ENCODE data around the gene ELMO1. TPM values are rescaled to one million over a fixed set of nuclear protein-coding genes. Genes with fewer than 3 reads are reported as not detected.
A peak's percentile ranks its signal among the peaks of the same experiment; 100 is the strongest.

Gene ELMO1
- total RNA-seq, 1 experiment from 2014 or later = 0.95 TPM

DNA sequence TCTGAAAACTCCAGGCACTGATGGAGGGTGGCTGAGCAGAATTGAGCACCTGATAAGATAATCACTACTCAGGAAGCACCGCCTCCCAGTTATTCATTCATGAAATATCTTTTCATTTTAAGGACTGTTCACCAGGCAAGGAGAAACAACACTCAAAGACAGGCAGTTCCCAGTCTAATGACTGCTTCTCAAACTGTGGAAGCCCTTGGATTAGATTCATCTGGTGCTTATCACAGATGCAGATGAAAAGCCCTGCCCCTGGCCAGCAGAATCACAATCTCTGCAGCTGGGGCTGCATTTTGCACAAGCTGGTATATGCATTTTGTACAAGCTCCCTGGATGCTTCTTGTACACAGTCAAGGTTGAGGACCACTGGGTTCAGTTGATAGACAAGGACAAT lies 109.7 kb downstream of the ELMO1 start:
- DNase-seq (ENCODE audit: low spot score) = no peak

DNA sequence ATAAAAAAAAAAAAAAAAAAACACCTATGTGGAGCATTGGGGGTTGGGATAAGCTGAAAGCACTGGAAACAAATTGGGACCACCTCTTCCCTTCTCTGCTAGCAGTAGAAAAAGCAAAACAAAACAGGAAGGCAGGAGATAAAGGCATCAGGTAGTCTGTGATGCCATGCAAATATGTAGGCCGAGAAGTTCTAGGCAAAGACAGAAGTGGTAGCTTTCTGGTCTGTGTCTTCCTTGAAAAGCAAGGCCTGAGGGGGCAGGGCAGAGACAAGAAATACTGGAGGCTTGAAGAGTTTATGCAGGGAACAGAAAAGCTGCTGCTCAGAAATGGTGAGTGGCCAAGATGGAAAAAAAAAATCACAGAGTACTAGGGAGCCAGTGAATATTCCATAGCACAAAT lies 111.1 kb downstream of the ELMO1 start:
- no peak for DNase-seq (ENCODE audit: low spot score)
- in situ Hi-C loops (cut with HindIII; ENCODE audit: low sequenced_read_pairs) = no loop called here

More for the DNA sequence above, 109.7 kb downstream of the ELMO1 start:
- in situ Hi-C loops (cut with HindIII; ENCODE audit: low sequenced_read_pairs) = no loop called here

DNA sequence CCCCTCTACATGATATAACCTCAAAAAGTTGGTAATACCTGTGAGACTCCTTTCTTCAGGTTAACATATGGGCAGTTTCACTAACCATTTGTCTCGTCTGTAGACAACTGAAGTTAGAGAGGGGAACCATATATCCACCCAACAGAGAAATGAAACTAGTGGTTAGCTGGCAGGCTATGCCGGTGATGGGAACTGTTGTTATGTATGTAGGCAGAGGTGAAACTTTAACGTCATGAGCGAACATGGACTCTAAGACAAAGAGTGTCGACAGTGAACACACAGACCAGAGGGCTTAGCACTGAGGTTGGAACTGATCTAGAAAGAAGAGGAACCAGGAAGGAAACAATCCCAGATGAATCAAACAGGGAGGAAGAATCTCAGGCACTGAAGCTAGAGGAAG lies 112.4 kb downstream of the ELMO1 start:
- in situ Hi-C loops (cut with HindIII; ENCODE audit: low sequenced_read_pairs) = no loop called here
- DNase-seq (ENCODE audit: low spot score) = no peak

DNA sequence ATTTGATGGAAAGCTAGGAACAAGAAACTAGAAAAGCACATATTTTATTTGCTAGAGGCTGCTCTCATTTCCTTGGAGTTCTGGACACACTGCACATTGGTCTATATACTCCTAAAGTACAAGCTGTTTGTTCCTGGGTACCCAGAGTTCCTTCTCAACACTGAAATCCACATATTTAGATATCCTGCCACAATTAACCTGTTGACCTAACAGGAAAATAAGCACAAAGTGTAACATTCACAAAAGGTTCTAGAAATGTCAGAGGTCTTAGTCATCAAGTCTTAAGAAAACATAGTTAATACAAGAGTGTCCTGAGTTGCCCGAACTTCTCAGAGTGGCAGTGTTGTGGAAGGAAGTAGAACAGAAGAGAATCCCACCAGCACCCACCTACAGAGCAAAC lies 115.6 kb downstream of the ELMO1 start:
- in situ Hi-C loops (cut with HindIII; ENCODE audit: low sequenced_read_pairs) = no loop called here
- no peak for DNase-seq (ENCODE audit: low spot score)

DNA sequence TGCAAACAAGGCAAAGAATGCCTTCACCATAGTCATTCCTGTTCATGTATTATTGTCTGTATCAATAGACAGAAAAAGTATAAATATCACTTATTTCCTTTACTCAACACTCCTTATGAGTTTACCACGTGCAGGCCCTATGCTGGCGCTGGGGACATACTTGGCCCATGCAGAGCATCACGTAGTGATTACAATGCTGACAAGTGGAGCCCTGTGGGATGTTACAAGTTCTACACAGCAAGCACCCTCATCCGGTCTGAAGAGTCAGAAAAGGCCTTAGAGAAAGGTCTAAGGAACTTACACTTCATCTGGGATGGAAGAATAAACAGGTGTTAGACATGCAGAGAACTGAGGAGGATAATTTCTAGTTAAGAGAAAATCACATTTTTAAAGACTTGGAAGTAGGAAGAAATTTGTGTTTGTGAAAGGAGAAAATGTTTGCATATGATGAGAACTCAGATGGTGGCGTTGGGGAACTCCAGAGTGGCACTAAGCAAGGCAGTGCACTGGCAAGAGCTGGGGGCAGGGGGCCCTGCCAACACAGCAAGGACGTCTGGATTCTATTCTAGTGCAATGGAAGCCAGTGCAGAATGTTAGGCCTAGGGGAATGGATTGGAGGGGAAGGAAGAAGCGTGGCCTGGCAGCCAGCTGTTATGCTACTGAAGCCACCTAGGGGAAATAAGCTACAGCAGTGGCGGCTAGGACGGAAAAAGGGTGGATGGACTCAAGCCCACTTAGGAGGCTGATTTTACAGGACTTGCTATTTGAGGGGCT lies 116.2 kb downstream of the ELMO1 start:
- in situ Hi-C loops (cut with HindIII; ENCODE audit: low sequenced_read_pairs) = no loop called here
- no peak for DNase-seq (ENCODE audit: low spot score)

DNA sequence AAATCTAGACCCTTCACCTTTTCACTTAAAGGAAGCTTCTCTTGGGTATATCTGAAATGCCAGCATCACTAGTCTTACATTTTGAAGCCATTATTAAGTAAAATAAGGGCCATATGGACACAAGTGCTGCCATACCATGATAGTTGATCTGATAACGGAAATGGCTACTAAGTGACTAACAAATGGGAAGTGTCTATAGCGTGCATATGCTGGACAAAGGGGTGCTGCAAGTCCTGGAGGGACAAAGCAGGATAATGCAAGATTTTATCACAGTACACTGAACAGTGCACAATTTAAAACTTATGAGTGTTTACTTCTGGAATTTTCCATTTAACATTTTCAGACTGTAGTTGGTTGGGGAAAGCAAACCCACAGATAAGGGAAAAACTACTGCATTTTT lies 117.9 kb downstream of the ELMO1 start:
- in situ Hi-C loops (cut with HindIII; ENCODE audit: low sequenced_read_pairs) = no loop called here

DNA sequence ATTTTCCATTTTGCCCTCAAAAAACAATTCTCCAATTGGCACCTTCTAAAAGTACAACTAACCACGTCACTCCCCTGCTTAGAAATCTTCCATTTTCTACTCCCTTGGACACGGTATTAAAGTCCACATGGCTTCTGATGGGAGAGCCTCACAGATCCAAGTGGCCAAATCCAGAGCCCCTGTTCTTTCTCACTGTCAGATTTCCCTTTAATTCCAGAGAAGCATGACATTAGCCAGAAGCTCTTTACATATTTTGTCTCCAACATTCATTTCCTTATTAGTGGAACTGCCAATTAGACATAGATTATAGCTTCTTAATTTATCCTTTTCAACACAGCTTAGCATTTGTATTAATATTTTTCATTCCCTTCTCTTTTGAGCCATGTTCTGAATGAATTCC lies 118.7 kb downstream of the ELMO1 start:
- in situ Hi-C loops (cut with HindIII; ENCODE audit: low sequenced_read_pairs) = no loop called here
- DNase-seq (ENCODE audit: low spot score) = no peak

More for the DNA sequence above, 117.9 kb downstream of the ELMO1 start:
- DNase-seq (ENCODE audit: low spot score) = no peak

DNA sequence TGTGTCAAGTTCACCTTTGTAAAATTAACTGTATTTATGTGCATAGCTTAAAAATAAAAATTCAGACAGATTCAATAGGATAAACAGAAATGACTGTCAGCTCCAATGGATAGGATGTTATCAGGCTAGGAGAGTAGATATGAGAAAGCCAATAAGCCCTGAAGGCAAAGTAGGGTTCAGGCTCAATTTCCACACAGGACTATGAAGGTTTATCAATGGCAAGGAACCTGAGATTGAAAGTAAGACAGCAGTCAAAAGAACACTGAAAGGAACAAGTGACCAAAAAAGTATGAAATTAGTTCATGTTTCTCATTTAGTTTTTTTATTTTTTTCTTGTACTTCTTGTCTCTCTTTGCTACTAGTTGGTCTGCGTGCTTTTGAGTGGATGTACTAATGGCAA lies 121.4 kb downstream of the ELMO1 start:
- in situ Hi-C loops (cut with HindIII; ENCODE audit: low sequenced_read_pairs) = no loop called here
- DNase-seq (ENCODE audit: low spot score) = no peak

DNA sequence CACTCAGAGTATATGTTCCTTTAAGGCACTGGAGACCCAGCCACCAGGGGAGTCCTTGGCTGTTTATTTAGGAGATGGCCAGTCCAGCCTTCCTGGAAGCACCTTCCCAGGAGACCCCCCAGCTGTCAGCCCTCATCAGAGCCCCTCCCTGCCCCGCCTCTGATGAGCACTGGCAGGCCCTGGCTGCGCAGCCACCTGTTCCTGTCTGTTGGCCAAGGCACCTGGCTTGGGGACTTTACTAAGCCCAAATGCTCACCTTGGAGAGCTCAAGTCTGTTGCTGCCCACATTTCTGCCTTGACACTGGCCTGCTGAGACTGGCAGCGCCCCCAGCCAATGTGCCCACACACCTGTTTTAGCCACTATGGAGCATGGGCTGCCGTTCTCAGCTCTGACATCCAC lies 124.7 kb downstream of the ELMO1 start:
- DNase-seq (ENCODE audit: low spot score) = peak; percentile 95
- in situ Hi-C loops (cut with HindIII; ENCODE audit: low sequenced_read_pairs) = no loop called here

DNA sequence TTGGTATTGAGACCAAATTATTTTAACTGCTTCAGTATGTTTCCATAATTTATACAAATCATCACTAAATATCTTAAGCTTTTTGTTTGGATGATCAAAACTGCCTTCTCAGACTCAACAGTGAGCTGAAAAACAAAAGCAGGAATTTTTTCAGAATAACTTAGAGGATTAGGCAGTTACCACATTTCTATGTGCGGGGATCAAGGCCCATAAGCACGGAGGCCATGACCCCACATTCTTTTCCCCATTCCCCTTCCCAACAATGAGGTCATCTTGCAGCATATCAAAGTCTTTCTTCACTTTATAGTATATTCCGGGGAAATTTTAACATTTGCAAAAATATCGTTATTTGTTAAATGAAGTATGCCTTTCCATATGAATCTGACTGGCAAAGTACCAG lies 125.8 kb downstream of the ELMO1 start:
- in situ Hi-C loops (cut with HindIII; ENCODE audit: low sequenced_read_pairs) = no loop called here
- no peak for DNase-seq (ENCODE audit: low spot score)

DNA sequence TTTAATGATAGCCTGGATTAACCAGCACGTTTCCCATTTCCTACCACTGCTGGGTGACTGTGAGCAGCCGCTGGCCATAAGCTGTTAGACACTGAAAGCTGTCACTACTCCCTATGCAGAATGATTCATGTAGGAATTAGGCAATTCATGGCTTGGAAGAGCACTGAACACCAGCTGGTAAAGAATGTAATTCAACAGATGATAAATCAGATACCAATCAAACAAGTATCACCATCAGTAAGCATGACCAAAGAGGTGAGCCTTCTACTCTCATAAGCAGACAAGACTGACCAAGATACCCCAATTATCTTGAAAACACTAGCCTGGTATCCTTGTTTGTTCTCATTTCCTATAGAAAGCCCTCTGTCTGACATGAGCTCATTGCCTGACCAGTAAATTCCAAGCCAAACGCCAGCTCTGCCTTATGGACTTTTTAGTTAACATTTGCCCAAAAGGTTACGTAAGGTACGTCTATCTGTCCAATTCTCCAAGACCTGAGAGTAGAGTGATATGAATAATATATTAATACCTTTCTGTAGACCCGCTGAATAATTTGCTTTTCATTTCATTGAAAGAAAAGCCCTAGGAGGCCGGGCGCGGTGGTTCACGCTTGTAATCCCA lies 127.7 kb downstream of the ELMO1 start:
- no peak for DNase-seq (ENCODE audit: low spot score)
- in situ Hi-C loops (cut with HindIII; ENCODE audit: low sequenced_read_pairs) = no loop called here

DNA sequence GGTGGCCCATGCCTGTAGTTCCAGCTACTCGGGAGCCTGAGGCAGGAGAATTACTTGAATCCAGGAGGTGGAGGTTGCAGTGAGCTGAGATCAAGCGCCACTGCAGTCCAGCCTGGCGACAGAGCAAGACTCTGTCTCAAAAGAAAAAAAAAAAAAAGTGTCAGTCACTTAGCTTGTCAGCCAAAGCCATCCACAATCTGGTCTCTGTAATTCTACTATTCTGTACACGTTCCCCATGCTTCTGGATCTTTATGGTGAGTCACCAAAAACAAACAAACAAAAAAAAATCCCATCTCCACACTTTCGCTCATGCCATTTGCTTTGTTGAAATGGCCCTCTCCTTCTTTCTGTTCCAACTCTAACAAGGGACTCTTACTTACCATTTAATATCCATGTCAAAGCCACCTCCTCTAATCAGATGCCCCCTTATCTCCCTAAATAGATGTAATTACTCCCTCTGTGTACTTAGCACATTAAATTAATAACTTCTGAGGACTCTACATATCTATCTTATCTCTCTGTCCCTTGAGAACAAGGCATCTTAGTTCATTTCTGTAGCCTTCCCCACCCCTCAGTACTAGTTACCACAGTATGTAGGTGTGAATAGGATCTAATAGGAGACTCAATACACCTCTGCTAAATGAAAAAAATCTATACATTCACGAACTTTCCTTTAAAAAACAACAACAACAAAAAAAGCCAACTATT lies 128.4 kb downstream of the ELMO1 start:
- in situ Hi-C loops (cut with HindIII; ENCODE audit: low sequenced_read_pairs) = no loop called here
- DNase-seq (ENCODE audit: low spot score) = no peak

DNA sequence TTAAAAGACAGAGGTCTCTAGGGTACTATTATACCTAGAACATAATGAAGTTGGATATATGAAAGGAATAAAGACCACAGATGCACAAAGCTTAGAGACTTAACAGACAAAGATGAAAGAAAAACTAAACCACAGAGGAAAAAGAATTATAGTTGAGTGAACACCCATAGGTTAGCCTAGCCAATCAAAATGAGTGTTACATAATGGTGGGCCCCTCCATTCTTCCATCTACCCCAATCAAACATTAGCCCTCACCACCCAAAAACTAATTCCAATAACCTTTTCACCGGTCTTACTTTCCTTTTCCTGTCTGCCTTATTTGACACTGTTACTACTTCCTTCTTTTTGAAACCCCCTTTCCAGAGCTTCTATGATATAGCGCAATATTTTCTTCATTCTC lies 130.1 kb downstream of the ELMO1 start:
- in situ Hi-C loops (cut with HindIII; ENCODE audit: low sequenced_read_pairs) = no loop called here
- DNase-seq (ENCODE audit: low spot score) = no peak

DNA sequence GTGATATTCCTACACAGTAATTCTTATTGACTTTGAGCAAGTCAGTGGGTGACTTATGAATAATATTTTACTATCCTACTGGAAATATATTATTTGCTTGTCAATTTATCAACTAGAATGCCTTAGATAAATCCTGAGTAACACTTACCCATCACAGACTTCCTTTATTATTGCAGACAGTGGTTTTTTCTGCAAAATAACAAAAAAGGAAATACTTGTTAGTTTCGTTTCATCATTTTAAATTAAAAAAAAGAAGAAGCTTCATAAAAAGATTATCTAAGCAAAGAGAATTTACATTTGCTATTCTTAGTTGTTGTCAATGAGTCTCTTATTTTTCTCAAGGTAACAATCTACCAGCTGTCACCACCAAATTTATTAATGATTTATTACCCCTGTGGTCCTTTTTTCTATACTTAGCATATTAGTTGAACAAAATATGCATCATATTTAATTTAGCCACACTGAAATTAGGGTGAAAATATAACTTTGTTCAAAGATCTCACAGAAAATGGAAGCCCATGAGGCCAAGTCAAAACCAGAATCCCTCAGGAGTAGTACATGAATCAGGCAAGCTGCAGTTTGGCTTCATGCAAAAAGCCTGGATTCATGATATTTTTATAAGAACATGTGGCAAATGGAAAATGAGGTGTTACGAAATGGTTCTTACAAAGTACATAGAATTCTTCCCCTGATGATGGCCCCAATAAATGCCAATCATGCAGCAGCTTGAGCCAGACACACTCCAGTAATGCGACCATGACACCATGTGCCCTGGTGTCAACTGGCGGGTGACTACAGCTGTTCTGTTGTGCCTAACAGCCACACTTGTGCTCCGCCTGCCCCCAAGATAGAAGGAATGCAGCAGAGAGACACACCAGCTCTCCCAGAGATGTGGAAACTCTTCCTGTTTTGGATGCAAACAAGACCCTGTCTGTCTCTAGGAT lies 132.6 kb downstream of the ELMO1 start:
- no peak for DNase-seq (ENCODE audit: low spot score)
- in situ Hi-C loops (cut with HindIII; ENCODE audit: low sequenced_read_pairs) = no loop called here

DNA sequence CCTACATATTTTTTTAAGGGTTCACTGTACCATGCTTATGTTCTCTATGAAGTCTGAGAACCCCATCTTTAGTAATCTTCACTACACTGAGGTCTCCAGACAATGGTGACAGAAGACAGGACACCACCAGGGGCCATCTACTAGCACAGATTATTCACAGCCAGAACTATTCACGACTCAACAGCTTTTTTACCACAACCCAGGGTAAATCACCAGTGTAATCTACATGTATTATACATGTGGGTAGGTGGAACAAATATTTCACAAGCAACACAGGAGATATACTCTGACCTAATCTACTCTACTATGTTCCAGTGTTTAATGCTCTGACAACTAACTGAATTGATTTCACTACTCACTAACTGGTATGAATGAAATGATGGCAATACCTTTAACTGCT lies 136.1 kb downstream of the ELMO1 start:
- in situ Hi-C loops (cut with HindIII; ENCODE audit: low sequenced_read_pairs) = no loop called here

DNA sequence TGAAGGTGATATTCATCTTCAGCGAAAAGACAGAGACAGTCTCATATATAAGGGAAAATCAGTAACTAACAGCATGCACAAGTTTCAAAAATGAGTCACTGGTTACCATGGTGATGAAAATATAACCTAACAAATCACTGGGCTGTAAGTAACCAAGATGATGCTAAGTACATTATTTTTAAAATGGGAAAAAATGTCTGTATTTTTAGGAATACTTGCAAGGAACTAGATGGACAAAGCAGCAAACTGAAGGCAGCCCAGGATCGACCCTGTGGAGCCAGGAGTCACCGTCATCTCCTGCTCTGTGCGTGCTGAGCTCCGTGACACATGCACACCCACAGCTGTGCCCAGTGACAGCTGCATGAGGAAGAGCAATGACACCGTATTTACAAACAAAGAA lies 137.3 kb downstream of the ELMO1 start:
- in situ Hi-C loops (cut with HindIII; ENCODE audit: low sequenced_read_pairs) = no loop called here
- no peak for DNase-seq (ENCODE audit: low spot score)

More for the DNA sequence above, 136.1 kb downstream of the ELMO1 start:
- DNase-seq (ENCODE audit: low spot score) = no peak

DNA sequence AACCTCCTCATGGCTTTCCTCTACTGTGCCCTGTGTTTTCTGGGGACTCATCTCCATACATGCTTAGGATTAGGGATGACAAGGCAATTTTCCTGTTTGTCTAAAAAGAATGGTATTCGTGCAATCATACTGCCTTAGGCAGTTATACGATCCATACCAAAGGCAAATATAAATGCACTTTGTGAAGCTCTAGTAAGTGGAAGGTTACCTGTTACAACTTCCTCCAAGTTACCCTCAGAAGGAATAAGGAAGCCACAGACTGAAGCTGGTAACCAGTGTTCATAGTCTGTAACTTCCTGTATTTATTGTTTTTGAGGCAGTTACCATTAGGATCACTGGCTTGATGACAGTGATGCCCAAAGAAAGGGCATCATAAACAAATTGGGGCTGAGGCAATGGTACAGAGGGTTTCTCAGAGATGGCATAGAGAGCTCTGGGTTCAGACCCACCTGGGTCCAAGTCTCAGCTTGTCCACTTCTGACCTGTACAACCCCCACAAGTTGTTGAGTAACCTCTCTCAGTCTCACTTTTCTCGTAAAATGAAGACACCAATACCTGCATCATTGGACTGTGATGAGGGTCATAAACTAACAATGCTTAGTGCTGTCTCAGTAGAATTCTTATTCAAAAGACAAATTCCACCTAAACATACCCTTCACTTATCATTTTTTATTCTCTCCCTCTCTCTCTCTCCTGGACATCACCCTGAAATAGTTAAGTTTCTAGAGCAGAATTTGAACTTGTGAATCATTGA lies 138.2 kb downstream of the ELMO1 start:
- in situ Hi-C loops (cut with HindIII; ENCODE audit: low sequenced_read_pairs) = no loop called here

DNA sequence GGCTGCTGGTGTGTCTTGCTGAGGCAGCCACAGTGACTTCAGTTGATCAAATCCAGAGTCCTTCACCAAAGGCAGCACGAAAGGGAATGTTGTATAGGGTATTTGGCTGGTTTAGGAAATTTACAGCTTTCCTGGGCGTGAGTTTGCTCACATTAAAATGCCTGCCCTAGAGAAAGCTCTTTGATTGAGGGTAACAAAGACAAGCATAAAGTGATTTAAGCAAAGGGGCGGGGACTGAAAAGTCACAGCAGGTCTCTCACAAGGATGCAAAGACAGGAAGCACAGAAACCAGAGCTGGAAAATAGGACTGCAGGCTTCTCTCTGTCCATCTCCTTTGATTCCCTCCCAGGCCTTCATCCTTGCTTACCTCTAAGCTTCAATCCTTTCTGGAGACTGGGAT lies 139.2 kb downstream of the ELMO1 start:
- in situ Hi-C loops (cut with HindIII; ENCODE audit: low sequenced_read_pairs) = no loop called here

More for the DNA sequence above, 138.2 kb downstream of the ELMO1 start:
- DNase-seq (ENCODE audit: low spot score) = no peak

DNA sequence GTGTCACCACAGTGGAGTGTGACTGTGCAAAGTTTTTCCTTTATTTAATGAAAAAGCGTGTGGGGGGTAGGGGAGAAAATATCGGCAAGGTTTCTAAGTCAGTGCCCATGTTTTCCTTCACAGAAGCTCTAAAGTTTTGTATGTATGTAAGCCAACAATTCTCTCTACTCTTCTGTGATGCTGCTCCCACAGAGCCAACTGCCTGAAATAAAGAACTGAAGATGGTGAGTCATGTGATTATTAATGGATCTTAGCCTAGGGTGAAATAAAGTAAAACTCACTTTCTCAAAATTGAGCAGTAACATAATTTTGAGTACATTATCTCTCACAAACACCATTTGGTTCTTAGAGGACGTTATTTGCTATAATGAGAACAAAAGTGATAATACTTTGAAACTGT lies 143.7 kb downstream of the ELMO1 start:
- in situ Hi-C loops (cut with HindIII; ENCODE audit: low sequenced_read_pairs) = no loop called here
- no peak for DNase-seq (ENCODE audit: low spot score)

More for the DNA sequence above, 139.2 kb downstream of the ELMO1 start:
- no peak for DNase-seq (ENCODE audit: low spot score)

Data from G401 (cell line).